Astrocyte of the spinal cord (primary cell): Measurements from ENCODE around the gene ATP9B.

Source experiments
- DNase-seq: peaks from one replicate; pipeline ENCODE4 v3.0.0; 2011; ENCODE audit warnings: low read depth, low spot score
- H3K4me3 ChIP-seq: 2 replicates; pipeline ENCODE4 v1.5.1; 2011; ENCODE audit warnings: low read depth, mild to moderate bottlenecking, low read length, moderate library complexity
- in situ Hi-C: cut with HindIII; loops from 2 replicates; pipeline ENCODE4 v1.10.0; 2017; ENCODE audit warnings: low sequenced_read_pairs
- TF ChIP-seq, protein P1 (sequence below): IDR thresholded peaks from 2 replicates; pipeline ENCODE4 v1.5.1; 2012; ENCODE audit warnings: low read depth, mild to moderate bottlenecking, low read length, inconsistent platforms

Gene ATP9B

GRCh38 chr18:79380816-79381806, 311.9 kb downstream of the ATP9B start:
- peak; percentile 37 for DNase-seq
- in situ Hi-C loops = no loop called here
- no peak overlapping the region for H3K4me3 ChIP-seq
- TF ChIP-seq, protein P1, sequence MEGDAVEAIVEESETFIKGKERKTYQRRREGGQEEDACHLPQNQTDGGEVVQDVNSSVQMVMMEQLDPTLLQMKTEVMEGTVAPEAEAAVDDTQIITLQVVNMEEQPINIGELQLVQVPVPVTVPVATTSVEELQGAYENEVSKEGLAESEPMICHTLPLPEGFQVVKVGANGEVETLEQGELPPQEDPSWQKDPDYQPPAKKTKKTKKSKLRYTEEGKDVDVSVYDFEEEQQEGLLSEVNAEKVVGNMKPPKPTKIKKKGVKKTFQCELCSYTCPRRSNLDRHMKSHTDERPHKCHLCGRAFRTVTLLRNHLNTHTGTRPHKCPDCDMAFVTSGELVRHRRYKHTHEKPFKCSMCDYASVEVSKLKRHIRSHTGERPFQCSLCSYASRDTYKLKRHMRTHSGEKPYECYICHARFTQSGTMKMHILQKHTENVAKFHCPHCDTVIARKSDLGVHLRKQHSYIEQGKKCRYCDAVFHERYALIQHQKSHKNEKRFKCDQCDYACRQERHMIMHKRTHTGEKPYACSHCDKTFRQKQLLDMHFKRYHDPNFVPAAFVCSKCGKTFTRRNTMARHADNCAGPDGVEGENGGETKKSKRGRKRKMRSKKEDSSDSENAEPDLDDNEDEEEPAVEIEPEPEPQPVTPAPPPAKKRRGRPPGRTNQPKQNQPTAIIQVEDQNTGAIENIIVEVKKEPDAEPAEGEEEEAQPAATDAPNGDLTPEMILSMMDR = peak; percentile 84

DNA sequence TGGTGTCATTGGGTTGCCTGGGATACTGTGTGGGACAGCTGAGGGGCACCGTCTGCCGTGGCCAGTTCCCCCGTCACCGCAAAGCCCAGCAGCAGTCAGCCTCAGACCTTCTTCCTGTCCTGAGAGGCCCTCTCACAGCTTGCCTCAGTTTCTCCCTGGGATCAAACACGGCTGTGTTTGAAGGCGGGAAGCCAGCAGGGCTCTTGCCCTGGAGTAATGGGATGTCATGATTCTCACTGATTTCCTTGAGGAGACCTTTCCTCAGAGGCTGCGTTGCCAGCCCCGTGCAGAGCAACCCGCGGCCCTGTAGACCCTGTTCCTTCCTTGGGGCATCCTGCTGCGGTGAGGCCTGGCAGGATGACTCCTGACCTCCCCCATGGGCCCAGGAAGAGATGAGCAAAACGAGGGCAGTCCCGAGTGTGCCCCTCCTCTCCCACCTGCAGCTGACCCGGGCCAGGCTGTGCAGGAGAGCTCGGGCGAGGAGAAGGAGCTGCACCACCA, 312.7 kb downstream of the ATP9B start:
- in situ Hi-C loops = no loop called here
- TF ChIP-seq, protein P1 = no peak
- no peak overlapping the region for H3K4me3 ChIP-seq
- no peak for DNase-seq

DNA sequence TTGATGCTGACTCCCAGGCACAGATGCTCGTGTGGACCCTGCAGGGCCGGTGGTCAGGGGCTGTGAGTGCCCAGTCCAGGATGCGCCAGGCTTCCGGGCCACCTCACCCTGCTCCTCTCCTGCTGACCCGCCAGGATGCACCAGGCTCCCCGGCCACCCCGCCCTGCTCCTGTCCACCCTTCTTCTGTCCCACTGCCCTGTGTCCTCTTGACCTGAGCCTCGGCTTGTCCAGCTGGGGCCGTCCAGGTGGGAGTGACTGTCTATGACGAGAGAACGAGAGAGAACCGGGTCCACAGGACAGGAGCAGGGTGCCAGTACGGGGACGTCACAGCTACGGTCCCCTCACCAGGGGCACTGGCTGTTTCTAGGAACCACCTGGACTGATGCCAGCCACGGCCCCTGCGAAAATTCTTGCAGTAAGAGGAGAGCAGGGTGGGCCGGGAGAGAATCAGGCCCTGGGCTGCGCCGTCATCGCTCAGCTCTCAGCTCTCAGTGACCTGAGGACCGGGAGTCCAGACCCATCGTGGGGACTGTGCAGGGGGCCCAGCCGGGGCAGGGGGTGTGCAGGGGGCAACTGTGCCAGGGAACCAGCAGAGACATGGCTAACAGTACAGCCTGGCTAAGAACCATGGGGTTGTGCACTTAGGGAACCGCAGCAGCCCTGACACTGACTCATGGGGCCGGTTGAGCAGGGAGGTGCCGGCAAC, 313.6 kb downstream of the ATP9B start:
- in situ Hi-C loops = no loop called here
- DNase-seq = no peak
- TF ChIP-seq, protein P1 = no peak
- H3K4me3 ChIP-seq = no peak overlapping the region

DNA sequence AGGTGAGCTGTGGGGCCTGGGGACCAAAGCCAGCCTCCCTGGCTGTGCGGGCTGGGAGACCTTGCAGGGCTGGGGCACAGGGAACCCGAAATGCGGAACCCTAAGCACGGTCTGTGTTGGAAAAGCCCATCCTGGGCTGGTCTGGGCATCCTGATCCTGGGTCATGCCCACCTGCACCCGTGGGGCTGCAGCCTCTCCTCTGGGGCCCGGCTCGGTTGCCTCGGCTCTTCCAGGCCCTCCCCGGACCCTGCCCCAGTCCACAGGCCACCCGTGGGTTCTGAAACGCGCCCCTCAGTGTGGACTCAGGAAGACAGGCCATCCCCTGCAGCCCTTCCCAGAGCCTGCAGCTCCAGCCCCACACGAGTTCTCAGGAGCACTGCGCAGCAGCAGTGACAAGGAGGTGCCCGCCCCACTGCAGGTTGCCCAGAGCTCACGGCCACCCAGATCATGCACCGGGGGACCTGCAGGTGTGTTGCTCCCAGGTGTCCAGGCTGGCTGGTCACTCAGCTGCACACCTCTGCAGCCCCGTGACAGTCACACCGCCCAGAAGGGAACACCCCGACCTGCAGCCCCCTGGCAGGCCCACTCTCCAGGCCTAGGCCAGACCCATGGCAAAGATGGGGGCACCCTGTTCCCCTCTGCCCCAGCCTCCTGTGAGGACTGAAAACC, 314.3 kb downstream of the ATP9B start:
- no peak overlapping the region for H3K4me3 ChIP-seq
- DNase-seq = no peak
- TF ChIP-seq, protein P1 = no peak
- in situ Hi-C loops = no loop called here

DNA sequence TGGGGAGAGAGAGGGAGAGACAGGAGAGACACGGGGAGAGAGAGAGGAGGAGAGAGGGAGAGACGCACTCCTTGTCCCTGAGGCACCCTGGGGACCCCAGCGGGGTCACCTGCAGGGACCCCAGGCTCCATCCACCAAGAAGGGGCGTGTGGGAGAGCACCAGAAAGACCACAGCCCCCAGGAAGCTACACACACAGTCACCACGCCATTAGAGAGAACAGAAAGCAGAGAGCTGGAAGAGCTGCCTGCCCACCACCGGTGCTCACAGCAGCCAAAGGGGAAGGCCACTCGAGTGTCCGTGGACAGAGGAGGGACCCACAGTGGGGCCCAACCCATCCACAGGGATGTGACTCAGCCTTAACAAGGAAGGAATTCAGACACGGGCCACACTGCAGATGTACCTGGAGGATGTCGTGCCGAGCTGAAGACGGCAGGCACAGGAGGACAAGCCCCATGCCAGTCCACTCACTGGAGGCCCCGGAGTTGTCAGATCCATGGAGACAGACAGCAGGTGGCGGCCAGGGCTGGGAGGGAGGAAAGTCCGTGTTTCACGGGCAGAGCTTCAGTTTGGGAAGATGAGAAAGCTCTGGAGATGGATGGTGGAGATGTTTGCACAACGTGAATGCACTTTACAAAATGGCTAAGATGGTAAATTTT, 315.1 kb downstream of the ATP9B start:
- no peak for DNase-seq
- TF ChIP-seq, protein P1 = no peak
- in situ Hi-C loops = no loop called here
- no peak overlapping the region for H3K4me3 ChIP-seq

DNA sequence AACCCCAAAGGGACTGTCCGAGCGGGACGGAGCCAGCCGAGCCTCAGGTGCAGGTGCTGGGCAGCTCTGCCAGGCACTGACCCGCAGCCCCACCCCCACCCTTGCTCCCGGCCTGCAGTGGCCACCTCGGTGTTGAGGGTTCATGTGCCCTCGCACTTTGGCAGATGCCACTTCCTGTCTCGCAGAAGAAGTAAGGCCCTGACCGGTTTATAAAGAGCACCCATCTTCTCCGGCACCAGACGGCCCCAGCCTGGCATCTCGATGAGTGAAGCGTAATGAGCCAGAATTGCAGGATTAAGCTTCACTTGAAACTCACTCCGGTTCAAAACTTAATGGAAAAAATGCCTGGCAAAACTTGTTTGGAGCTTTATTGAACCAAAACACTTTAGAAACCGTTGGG, 315.6 kb downstream of the ATP9B start:
- no peak overlapping the region for H3K4me3 ChIP-seq
- TF ChIP-seq, protein P1 = no peak
- no peak for DNase-seq
- in situ Hi-C loops = no loop called here
